GM21619 (cell line): ENCODE results near the gene SDR39U1.

Source experiments
- ATAC-seq: cut with Tn5 transposase; IDR thresholded peaks from one replicate; pipeline ENCODE4 v1.9.1; 2021; ENCODE audit not compliant: unreplicated experiment

The SDR39U1 gene

DNA sequence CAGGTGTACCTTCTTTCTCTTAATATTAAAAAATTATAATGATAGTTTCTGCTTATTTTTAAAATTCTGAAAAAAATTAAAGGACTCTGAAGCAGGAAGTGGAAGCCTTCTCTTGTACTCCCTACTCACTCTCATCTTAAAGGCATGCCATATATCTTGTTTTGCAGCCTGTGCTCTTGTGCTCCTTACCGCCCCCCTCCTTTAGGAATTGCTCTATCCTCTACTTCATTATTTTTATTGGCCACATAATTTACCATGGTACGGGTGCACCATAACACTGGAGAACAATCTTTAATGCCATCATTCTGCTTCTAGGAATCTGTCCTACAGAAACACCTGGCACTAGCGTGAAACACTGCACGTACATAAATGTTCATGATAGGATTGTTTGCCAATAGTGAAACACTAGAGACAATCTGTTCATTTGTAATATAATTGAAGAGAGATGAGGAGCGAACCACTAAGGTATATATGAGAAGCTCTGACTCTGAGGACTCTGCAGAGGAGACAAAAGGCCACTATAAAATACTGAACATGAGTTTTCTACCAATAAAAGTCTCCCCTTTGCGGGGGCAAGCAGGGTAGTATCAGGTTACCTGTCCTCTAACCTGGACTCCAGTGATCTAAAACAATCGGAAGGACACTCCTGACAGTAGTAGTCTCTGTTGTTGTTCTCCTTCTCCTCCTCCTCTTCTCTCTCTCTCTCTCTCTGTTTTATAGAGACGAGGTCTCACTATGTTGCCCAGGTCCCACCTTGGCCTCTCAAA is 50.1 kb downstream of the SDR39U1 start:
- no peak for ATAC-seq

DNA sequence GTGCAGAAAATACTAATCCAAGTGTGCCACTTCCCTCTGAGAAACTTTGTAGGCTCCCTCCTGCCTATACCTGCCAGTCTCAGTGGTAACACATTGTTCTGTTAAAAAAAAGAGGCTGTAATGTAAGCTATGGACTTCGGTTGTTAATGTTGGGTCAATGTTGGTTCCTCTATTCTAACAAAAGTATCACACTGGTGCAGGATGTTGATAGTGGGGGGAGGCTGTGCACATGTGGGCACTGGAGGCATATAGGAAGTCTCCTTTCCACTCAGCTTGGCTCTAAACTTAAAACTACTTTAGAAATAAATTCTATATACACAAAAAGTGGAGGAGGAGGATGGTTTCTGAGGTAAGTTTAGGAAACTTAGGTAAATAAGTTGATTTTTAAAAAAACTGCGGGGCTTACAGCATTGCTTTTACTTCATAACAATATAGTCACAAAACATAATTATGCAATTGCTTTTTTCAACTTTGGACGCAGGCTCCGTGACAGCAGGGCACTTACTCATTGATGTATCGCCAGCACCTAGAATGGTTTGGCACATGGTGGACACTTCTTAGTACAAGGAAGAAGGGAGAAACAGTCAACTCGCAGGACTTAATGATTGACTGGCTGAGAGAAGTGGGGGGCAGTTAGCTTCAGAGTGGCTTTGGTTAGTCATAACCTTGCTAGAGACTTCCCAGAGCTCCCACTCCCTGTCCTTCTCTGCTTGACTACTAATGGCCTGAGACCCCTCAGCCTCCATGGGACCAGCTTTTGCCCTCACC is 51.7 kb downstream of the SDR39U1 start:
- ATAC-seq = no peak
